ENCODE data around the gene NASP. TPM values are rescaled to one million over a fixed set of nuclear protein-coding genes. Genes with fewer than 3 reads are reported as not detected.
A peak's percentile ranks its signal among the peaks of the same experiment; 100 is the strongest.

Gene NASP
- total RNA-seq, 2 donors from 2014 or later, result 31.0 to 39.2 TPM

- H3K27ac ChIP-seq, result no peak overlapping the region
- 81 to 87% methylated on average over 8 of the region's 8 CpGs for WGBS, 2 donors
- H3K4me3 ChIP-seq, result no peak overlapping the region
- no peaks in the 10 kb centered on the region for H3K4me1 ChIP-seq
- peaks cover 0 to 27% of the 10 kb centered on the region in 2 donors for H3K36me3 ChIP-seq (replicated peaks in 1 of 2; ENCODE audit: insufficient read depth in 1 of 2, low read depth in 2 of 2)
- H3K9me3 ChIP-seq, result no peaks in the 10 kb centered on the region
- intact Hi-C loops (cut with DNase I), result no loop called here
- DNase-seq, result no peak
- no peak for ATAC-seq
- no peak for TF ChIP-seq POLR2A (IDR thresholded peaks at IDR 0.05)
- TF ChIP-seq CTCF (IDR thresholded peaks at IDR 0.05), result no peak
- H3K27me3 ChIP-seq, result no peaks in the 10 kb centered on the region
Measured at GRCh38 chr1:45612941-45613579, 29.2 kb downstream of the NASP start.

GRCh38 chr1:45615885-45616284, 32.0 kb downstream of the NASP start:
- 92% methylated on average over 1 of the region's 1 CpG for whole genome bisulfite sequencing, 2 donors
- intact Hi-C loops (cut with DNase I), result no loop called here
- no peak overlapping the region for H3K27ac ChIP-seq
- no peaks in the 10 kb centered on the region for H3K27me3 ChIP-seq
- no peaks in the 10 kb centered on the region for H3K9me3 ChIP-seq
- H3K4me3 ChIP-seq, result no peak overlapping the region
- TF ChIP-seq CTCF (IDR thresholded peaks at IDR 0.05) (no peak), POLR2A (IDR thresholded peaks at IDR 0.05) (no peak)
- H3K36me3 ChIP-seq (replicated peaks in 1 of 2; ENCODE audit: insufficient read depth in 1 of 2, low read depth in 2 of 2), result peaks cover 0 to 22% of the 10 kb centered on the region in 2 donors
- no peaks in the 10 kb centered on the region for H3K4me1 ChIP-seq
- no peak for DNase-seq
- no peak for ATAC-seq

GRCh38 chr1:45617618-45618017, 33.8 kb downstream of the NASP start:
- WGBS, 2 donors, result 71 to 82% methylated on average over 4 of the region's 4 CpGs
- Histone ChIP-seq H3K27ac (no peak overlapping the region), H3K4me1 (no peaks in the 10 kb centered on the region), H3K27me3 (no peaks in the 10 kb centered on the region), H3K4me3 (no peak overlapping the region), H3K9me3 (no peaks in the 10 kb centered on the region), H3K36me3 (replicated peaks in 1 of 2; ENCODE audit: insufficient read depth in 1 of 2, low read depth in 2 of 2) (peaks cover 0 to 22% of the 10 kb centered on the region in 2 donors)
- DNase-seq, result no peak
- intact Hi-C loops (cut with DNase I), result no loop called here
- no peak for ATAC-seq
- TF ChIP-seq POLR2A (IDR thresholded peaks at IDR 0.05) (no peak), CTCF (IDR thresholded peaks at IDR 0.05) (no peak)

- DNase-seq (no peak), ATAC-seq (no peak)
- intact Hi-C loops (cut with DNase I), result no loop called here
- WGBS, 2 donors, result 60 to 73% methylated on average over 7 to 8 of the region's 8 CpGs
- no peaks in the 10 kb centered on the region for H3K27me3 ChIP-seq
- H3K9me3 ChIP-seq, result no peaks in the 10 kb centered on the region
- TF ChIP-seq POLR2A (IDR thresholded peaks at IDR 0.05) (no peak), CTCF (IDR thresholded peaks at IDR 0.05) (no peak)
- peak overlapping the region in 3 of 4 donors; percentile 7 to 36 (median 12) for H3K27ac ChIP-seq
- peaks cover 0 to 24% of the 10 kb centered on the region in 2 donors for H3K36me3 ChIP-seq (replicated peaks in 1 of 2; ENCODE audit: insufficient read depth in 1 of 2, low read depth in 2 of 2)
- H3K4me3 ChIP-seq, result no peak overlapping the region
- H3K4me1 ChIP-seq, result no peaks in the 10 kb centered on the region
Measured at GRCh38 chr1:45619149-45619921, 35.5 kb downstream of the NASP start.
